K562 (cell line): ENCODE measurements around the gene ARHGEF26. TPM values are rescaled to one million over a fixed set of nuclear protein-coding genes. Genes with fewer than 3 reads are reported as not detected.

Experiments used
- ATAC-seq: fragments of 200-7000 bp; cut with Tn5 transposase; 3 replicates; pipeline ENCODE4 v1.9.1; 2020; ENCODE audit warnings: moderate library complexity
- BruUV-seq: library from RNA; stranded (reverse); fragments of 400-500 nt; replicated peaks from 2 replicates; lab custom pipeline; 2021; lab: Mats Ljungman, UMichigan
- CTCF ChIA-PET: fragments of 300-600 bp; formaldehyde crosslinking; extraction: SDS; loops from one replicate; lab custom pipeline; 2021; ENCODE audit warnings: low intra/inter-chr PET ratio; lab: Yijun Ruan, JAX
- POLR2A ChIA-PET: fragments of 300-600, 350-650 bp; sonication (Branson Sonifier 250); formaldehyde crosslinking; extraction: SDS; loops from one replicate; lab custom pipeline; 2021; ENCODE audit warnings: antibody characterized with exemption, inconsistent platforms; lab: Yijun Ruan, JAX
- DNase-seq, 4 experiments: peaks; one replicate each; pipeline versions ENCODE4 v3.0.0 to v3.0.0-alpha.2; 2011 to 2018; ENCODE audit warnings: low spot score in 3 of 4, mixed read lengths in 3 of 4; ENCODE audit errors: extremely low read depth in 1 of 4
- FAIRE-seq: peaks from 2 replicates; lab custom pipeline; 2011; peaks lifted over from hg19 to GRCh38; lab: Jason Lieb, UNC
- H2AFZ ChIP-seq: 2 replicates; pipeline ENCODE4 v1.6.0; 2011; ENCODE audit warnings: low read depth, low read length, control low read depth, inconsistent platforms
- H3K27ac ChIP-seq: fragments of 200-600 bp; 3 replicates; pipeline ENCODE4 v1.8.0; 2011; ENCODE audit warnings: low read depth, mild to moderate bottlenecking, control low read depth, inconsistent platforms, low read length, moderate library complexity, mixed read lengths; ENCODE audit errors: extremely low read depth
- H3K27me3 ChIP-seq, 2 experiments: fragments of 300-600 bp in 1 of 2; 2 replicates in 1 of 2; 3 replicates in 1 of 2; pipeline versions ENCODE4 v1.6.0 to v1.8.0; 2011; ENCODE audit warnings: inconsistent platforms in 2 of 2, low read length in 2 of 2, mild to moderate bottlenecking in 1 of 2, mixed read lengths in 1 of 2, moderate library complexity in 1 of 2; ENCODE audit not compliant: control insufficient read depth in 2 of 2, insufficient read depth in 2 of 2
- H3K36me3 ChIP-seq: fragments of 300-600 bp; 3 replicates; pipeline ENCODE4 v1.8.0; 2011; ENCODE audit warnings: mild to moderate bottlenecking, low read length, inconsistent platforms; ENCODE audit not compliant: control insufficient read depth, insufficient read depth
- H3K4me1 ChIP-seq, 2 experiments: fragments of 200-600 bp in 1 of 2; replicated peaks in 1 of 2; 2 replicates in 1 of 2; 3 replicates in 1 of 2; pipeline versions ENCODE4 v1.5.1 to v1.8.0; 2011; ENCODE audit warnings: inconsistent platforms in 2 of 2, low read length in 2 of 2, mild to moderate bottlenecking in 1 of 2, mixed read lengths in 1 of 2, moderate library complexity in 1 of 2; ENCODE audit not compliant: control insufficient read depth in 2 of 2, insufficient read depth in 2 of 2
- H3K4me2 ChIP-seq: 2 replicates; pipeline ENCODE4 v1.6.1; 2011; ENCODE audit warnings: low read length, control low read depth, inconsistent platforms, mixed read lengths; ENCODE audit not compliant: insufficient read depth
- H3K4me3 ChIP-seq: fragments of 200-600 bp; sonication (generic), shearing (Covaris generic); 2 replicates; pipeline ENCODE4 v1.5.1; 2016; ENCODE audit warnings: control low read depth, inconsistent platforms
- H3K79me2 ChIP-seq: fragments of 200-600 bp; 3 replicates; pipeline ENCODE4 v1.8.0; 2011; ENCODE audit warnings: low read length, inconsistent platforms; ENCODE audit not compliant: control insufficient read depth, insufficient read depth
- H3K9ac ChIP-seq, 2 experiments: 2 replicates each; pipeline versions ENCODE4 v1.6.0 to v1.6.1; 2011; ENCODE audit warnings: low read depth in 2 of 2, low read length in 2 of 2, control low read depth in 1 of 2, inconsistent platforms in 1 of 2, mild to moderate bottlenecking in 1 of 2, mixed read lengths in 1 of 2; ENCODE audit not compliant: insufficient read depth in 1 of 2
- H3K9me1 ChIP-seq: one replicate; pipeline ENCODE4 v1.6.0; 2011; ENCODE audit warnings: inconsistent platforms, mild to moderate bottlenecking, low read length, moderate library complexity; ENCODE audit not compliant: control insufficient read depth, insufficient read depth
- H3K9me3 ChIP-seq: replicated peaks from 2 replicates; pipeline ENCODE4 v1.5.1; 2011; ENCODE audit warnings: low read depth, low read length, inconsistent platforms; ENCODE audit not compliant: control insufficient read depth, insufficient read depth
- H4K20me1 ChIP-seq: replicated peaks from 2 replicates; pipeline ENCODE4 v1.6.1; 2011; ENCODE audit warnings: low read length, inconsistent platforms, mixed read lengths; ENCODE audit not compliant: control insufficient read depth, insufficient read depth
- GTF2E2 ChIP-seq: fragments of 200-800 bp; sonication (Bioruptor generic); IDR thresholded peaks from 2 replicates; pipeline ENCODE4 v1.6.1; 2016; ENCODE audit warnings: missing genetic modification characterization, missing compliant biosample characterization
- MCM2 ChIP-seq: fragments of 450-650 bp; IDR thresholded peaks from 2 replicates; pipeline ENCODE4 v1.6.1; 2017; ENCODE audit warnings: low read depth, mild to moderate bottlenecking
- PRPF4 ChIP-seq: fragments of 200-400 bp; formaldehyde crosslinking; IDR thresholded peaks from one replicate; pipeline ENCODE4 v1.6.1; 2017; ENCODE audit warnings: low read length, low read depth, mild to moderate bottlenecking; ENCODE audit not compliant: insufficient read depth, poor library complexity, severe bottlenecking
- RBM14 ChIP-seq: fragments of 200-400 bp; formaldehyde crosslinking; IDR thresholded peaks from 2 replicates; pipeline ENCODE4 v1.6.1; 2018; ENCODE audit warnings: low read depth, mild to moderate bottlenecking, low read length, moderate library complexity, borderline replicate concordance; ENCODE audit not compliant: insufficient read depth
- RBM25 ChIP-seq: fragments of 200-400 bp; formaldehyde crosslinking; IDR thresholded peaks from 2 replicates; pipeline ENCODE4 v1.6.1; 2018; ENCODE audit warnings: low read length, low read depth, moderate library complexity; ENCODE audit not compliant: severe bottlenecking
- ZNF174 ChIP-seq: fragments of 250-450 bp; sonication (Bioruptor Pico); IDR thresholded peaks from 2 replicates; pipeline ENCODE4 v1.4.0; 2020; ENCODE audit warnings: mild to moderate bottlenecking
- WGBS: fragments of 100-300 bp; shearing (Covaris generic); methylation state at CpG from one replicate; pipeline ENCODE4 v1.1.6; 2016; ENCODE audit warnings: low coverage, mixed read lengths; ENCODE audit not compliant: insufficient coverage; ENCODE audit errors: missing lambda C conversion rate; 5-methylcytosine and 5-hydroxymethylcytosine counted together
- in situ Hi-C: fragments of 300-500 bp; cut with MboI; formaldehyde crosslinking; loops from 4 replicates; pipeline ENCODE4 v1.15.0; 2018; ENCODE audit warnings: inconsistent platforms, mixed read lengths
- intact Hi-C: fragments of 100-400 bp; cut with micrococcal nuclease; formaldehyde crosslinking; loops from 2 replicates; pipeline ENCODE4 v1.14.2; 2022
- polyA plus RNA-seq, 8 experiments: library from polyadenylated mRNA; depleted of rRNA in 4 of 8; stranded (reverse) in 5 of 8; unstranded in 3 of 8; fragments of >200 nt; fragmentation: Nextera tagmentation in 2 of 8; fragmentation: Illumina TruSeq in 1 of 8; extraction: Ambion mirVana in 2 of 8; extraction: Trizol in 1 of 8; gene quantifications; 2 replicates each; pipeline versions ENCODE4 v1.2.1 to v1.2.3, GENCODE V29; 2011 to 2014; ENCODE audit warnings: inconsistent platforms in 1 of 8, missing spikeins in 1 of 8
- total RNA-seq, 7 experiments: library from RNA; depleted of rRNA in 6 of 7; stranded (reverse); fragments of >200 nt in 6 of 7; fragmentation: Illumina TruSeq in 2 of 7; extraction: Trizol in 2 of 7; gene quantifications; 2 replicates each; pipeline versions ENCODE4 v1.2.1 to v1.2.3, GENCODE V29; 2011 to 2021; ENCODE audit warnings: low replicate concordance in 1 of 7
- TF ChIP-seq, protein P1 (sequence below): IDR thresholded peaks from 2 replicates; pipeline ENCODE4 v1.6.1; 2014; ENCODE audit warnings: antibody characterized with exemption

ARHGEF26 gene
- total and polyA plus RNA-seq, 9 of the 15 experiments (the other 6 are each of a cell fraction or from before 2014, with no cell fraction given), result 0.01 to 0.11 (median 0.04) TPM; not detected in 2

DNA sequence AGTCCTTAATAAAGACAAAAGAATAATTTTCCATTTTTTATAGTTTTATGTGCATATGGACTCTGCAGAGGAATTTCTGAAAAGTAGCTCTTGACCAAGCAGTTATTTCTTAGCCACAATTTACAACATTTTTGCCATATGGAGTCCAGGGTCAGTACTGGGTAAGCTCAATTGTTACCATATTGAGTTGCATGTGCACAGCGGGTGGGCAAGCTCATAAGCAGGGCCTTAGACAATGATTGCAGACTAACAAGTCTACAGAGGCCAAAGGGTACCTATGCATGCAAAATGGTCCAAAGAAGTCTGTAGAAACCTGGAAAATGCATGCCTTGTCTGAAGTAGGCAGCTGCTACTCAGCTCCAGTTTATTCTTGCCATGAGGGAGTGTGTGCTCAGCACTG, 19.0 kb upstream of the ARHGEF26 start (continued):
- TF ChIP-seq PRPF4, result no peak

DNA sequence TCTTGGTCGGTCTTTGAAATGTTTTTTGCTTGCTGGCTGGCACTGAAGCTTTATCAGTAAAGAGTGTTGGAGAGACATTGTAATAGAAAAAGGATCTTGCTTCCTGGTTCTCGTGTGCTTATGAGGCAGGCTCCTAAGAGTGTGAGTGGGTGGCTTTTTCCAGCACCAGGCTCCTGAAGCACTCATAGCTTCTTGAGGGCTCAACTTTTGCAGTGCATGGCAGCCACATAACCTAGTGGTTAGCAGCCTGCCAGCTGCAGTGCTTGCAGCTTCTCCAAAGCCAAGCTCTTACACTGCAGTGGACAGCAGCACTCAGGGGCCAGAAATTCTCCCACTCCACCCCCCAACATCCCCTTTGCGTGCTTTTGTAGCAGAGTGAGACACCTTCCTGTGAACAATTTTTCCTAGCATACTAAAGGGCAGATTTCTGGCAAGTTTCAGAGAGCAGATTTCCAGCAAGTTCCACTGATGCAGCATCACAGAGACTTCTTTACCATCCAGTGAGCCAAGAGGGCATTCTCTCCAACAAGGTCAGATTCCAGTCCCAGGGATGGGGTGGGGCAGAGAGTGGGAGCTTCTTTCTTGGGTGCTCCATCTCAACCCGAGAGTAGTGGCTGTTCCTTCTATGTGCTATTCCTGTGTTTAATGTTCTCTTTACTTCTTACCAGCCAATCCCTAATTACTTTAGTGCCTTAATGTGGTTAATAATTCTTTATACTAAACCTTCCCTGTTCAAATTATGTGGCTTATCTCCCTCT, 15.8 kb upstream of the ARHGEF26 start:
- Histone ChIP-seq H3K27me3 (0 out of 5 replicates have a peak, but pooled peaks cover 0 to 4% of the 10 kb centered on the region in 2 experiments), H3K79me2 (no peaks in the 10 kb centered on the region), H3K27ac (no peak overlapping the region), H3K4me1 (no peaks in the 10 kb centered on the region), H3K4me2 (no peak overlapping the region), H3K9me1 (no peaks in the 10 kb centered on the region), H3K36me3 (no peaks in the 10 kb centered on the region), H3K4me3 (no peak overlapping the region), H2AFZ (no peak overlapping the region), H4K20me1 (no peaks in the 10 kb centered on the region)
- no peak for ATAC-seq
- intact Hi-C loops (no loop called here), in situ Hi-C loops (no loop called here)
- BruUV-seq, result no TSS peak
- WGBS, result 0% methylated on average over 4 of the region's 4 CpGs
- DNase-seq, result no peak
- no peak for FAIRE-seq
- ChIA-PET CTCF (no interaction called here), POLR2A (no interaction called here)
- TF ChIP-seq RBM14 (no peak), GTF2E2 (tag) (no peak), RBM25 (no peak), ZNF174 (CRISPR knock-in tag) (no peak), MCM2 (no peak)
- TF ChIP-seq, protein P1, sequence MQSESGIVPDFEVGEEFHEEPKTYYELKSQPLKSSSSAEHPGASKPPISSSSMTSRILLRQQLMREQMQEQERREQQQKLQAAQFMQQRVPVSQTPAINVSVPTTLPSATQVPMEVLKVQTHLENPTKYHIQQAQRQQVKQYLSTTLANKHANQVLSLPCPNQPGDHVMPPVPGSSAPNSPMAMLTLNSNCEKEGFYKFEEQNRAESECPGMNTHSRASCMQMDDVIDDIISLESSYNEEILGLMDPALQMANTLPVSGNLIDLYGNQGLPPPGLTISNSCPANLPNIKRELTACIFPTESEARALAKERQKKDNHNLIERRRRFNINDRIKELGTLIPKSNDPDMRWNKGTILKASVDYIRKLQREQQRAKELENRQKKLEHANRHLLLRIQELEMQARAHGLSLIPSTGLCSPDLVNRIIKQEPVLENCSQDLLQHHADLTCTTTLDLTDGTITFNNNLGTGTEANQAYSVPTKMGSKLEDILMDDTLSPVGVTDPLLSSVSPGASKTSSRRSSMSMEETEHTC, result no peak
- TF ChIP-seq, all 486 proteins: peak for 0
- H3K9me3 ChIP-seq, result no peaks in the 10 kb centered on the region
- no peak overlapping the region for H3K9ac ChIP-seq
